PC-3 (cell line): ENCODE data around the gene FAT2. TPM values are rescaled to one million over a fixed set of nuclear protein-coding genes. Genes with fewer than 3 reads are reported as not detected.
A peak's percentile ranks its signal among the peaks of the same experiment; 100 is the strongest.

Source experiments
- ATAC-seq: fragments of 200-7000 bp; cut with Tn5 transposase; 2 replicates; pipeline ENCODE4 v1.9.1; 2020; ENCODE audit warnings: mild to moderate bottlenecking, moderate library complexity
- BruUV-seq: library from RNA; stranded (reverse); fragments of 400-500 nt; replicated peaks from 2 replicates; lab custom pipeline; 2021; lab: Mats Ljungman, UMichigan
- CTCF ChIA-PET: fragments of 300-600 bp; sonication (Branson Sonifier 250); formaldehyde crosslinking; loops from one replicate; lab custom pipeline; 2022; ENCODE audit warnings: antibody characterized with exemption; lab: Charles Lee
- POLR2A ChIA-PET: fragments of 300-600 bp; sonication (Branson Sonifier 250); formaldehyde crosslinking; loops from one replicate; lab custom pipeline; 2022; ENCODE audit warnings: antibody characterized with exemption; ENCODE audit not compliant: unreplicated experiment; lab: Charles Lee
- DNase-seq: peaks from one replicate; pipeline ENCODE4 v3.0.0-alpha.2; 2015
- H2AFZ ChIP-seq: fragments of 300-600 bp; sonication (generic); 2 replicates; pipeline ENCODE4 v1.6.0; 2016; ENCODE audit warnings: antibody characterized with exemption, low read length
- H3F3A ChIP-seq: fragments of 300-600 bp; sonication (generic); one replicate; pipeline ENCODE4 v1.6.0; 2017; ENCODE audit warnings: antibody characterized with exemption, low read length, control low read depth, mild to moderate bottlenecking; ENCODE audit not compliant: unreplicated experiment
- H3K27ac ChIP-seq: fragments of 300-600 bp; sonication (generic); 2 replicates; pipeline ENCODE4 v1.5.1; 2016; ENCODE audit warnings: mild to moderate bottlenecking, low read length
- H3K27me3 ChIP-seq: fragments of 300-600 bp; sonication (generic); 2 replicates; pipeline ENCODE4 v1.6.1; 2016; ENCODE audit warnings: low read length, mixed read lengths
- H3K36me3 ChIP-seq: fragments of 300-600 bp; sonication (generic); 2 replicates; pipeline ENCODE4 v1.6.1; 2016; ENCODE audit warnings: low read depth, mixed run types, low read length, mixed read lengths
- H3K4me1 ChIP-seq: fragments of 300-600 bp; sonication (generic); 2 replicates; pipeline ENCODE4 v1.5.1; 2016; ENCODE audit warnings: low read length; ENCODE audit not compliant: insufficient read depth
- H3K4me2 ChIP-seq: fragments of 300-600 bp; sonication (generic); 2 replicates; pipeline ENCODE4 v1.6.0; 2016; ENCODE audit warnings: low read length
- H3K4me3 ChIP-seq: fragments of 300-600 bp; sonication (generic); 2 replicates; pipeline ENCODE4 v1.5.1; 2016; ENCODE audit warnings: mild to moderate bottlenecking, low read length, mixed read lengths
- H3K79me2 ChIP-seq: fragments of 300-600 bp; sonication (generic); 2 replicates; pipeline ENCODE4 v1.6.1; 2017; ENCODE audit warnings: low read length, mixed read lengths
- H3K9ac ChIP-seq: fragments of 300-600 bp; sonication (generic); 2 replicates; pipeline ENCODE4 v1.6.0; 2016; ENCODE audit warnings: mild to moderate bottlenecking, low read length
- H3K9me2 ChIP-seq: fragments of 300-600 bp; sonication (generic); replicated peaks from 2 replicates; pipeline ENCODE4 v1.6.1; 2016; ENCODE audit warnings: mixed run types, low read length, mixed read lengths
- H3K9me3 ChIP-seq: fragments of 300-600 bp; sonication (generic); 2 replicates; pipeline ENCODE4 v1.6.1; 2016; ENCODE audit warnings: low read length, mixed read lengths
- H4K20me1 ChIP-seq: fragments of 300-600 bp; sonication (generic); 2 replicates; pipeline ENCODE4 v1.6.1; 2016; ENCODE audit warnings: low read length, mixed read lengths
- CTCF ChIP-seq: fragments of 300-600 bp; sonication (generic); conservative IDR thresholded peaks from 2 replicates; pipeline ENCODE4 v1.5.1; 2017; ENCODE audit warnings: antibody characterized with exemption, low read depth, mild to moderate bottlenecking, low read length
- EZH2 ChIP-seq: fragments of 300-600 bp; sonication (generic); IDR thresholded peaks from one replicate; pipeline ENCODE4 v1.6.1; 2017; ENCODE audit warnings: antibody characterized with exemption, mild to moderate bottlenecking, low read length; ENCODE audit not compliant: unreplicated experiment
- EZH2phosphoT487 ChIP-seq: fragments of 300-600 bp; sonication (generic); IDR thresholded peaks from 2 replicates; pipeline ENCODE4 v1.6.1; 2018; ENCODE audit warnings: mild to moderate bottlenecking, antibody characterized with exemption, low read length, borderline replicate concordance
- intact Hi-C: fragments of 100-400 bp; cut with micrococcal nuclease; formaldehyde crosslinking; loops from 2 replicates; pipeline ENCODE4 v1.9.0; 2023
- total RNA-seq: library from RNA; depleted of rRNA; stranded (reverse); fragments of >200 nt; gene quantifications from 2 replicates; pipeline ENCODE4 v1.2.3, GENCODE V29; 2014

FAT2 gene
- total RNA-seq, 1 experiment from 2014 or later: not detected

GRCh38 chr5:151619812-151620460, 28.8 kb upstream of the FAT2 start:
- intact Hi-C loops: no loop called here

GRCh38 chr5:151618907-151619306, 27.8 kb upstream of the FAT2 start:
- Histone ChIP-seq H3K9ac (no peak overlapping the region), H3K4me2 (no peak overlapping the region), H4K20me1 (no peaks in the 10 kb centered on the region), H3K9me2 (no peaks in the 10 kb centered on the region), H3K4me1 (peaks cover 67% of the 10 kb centered on the region), H3K79me2 (no peaks in the 10 kb centered on the region), H3K36me3 (no peaks in the 10 kb centered on the region), H3K27me3 (no peaks in the 10 kb centered on the region), H3F3A (peaks cover 6% of the 10 kb centered on the region), H3K4me3 (no peak overlapping the region), H3K27ac (peak overlapping the region; percentile 52), H3K9me3 (no peaks in the 10 kb centered on the region), H2AFZ (no peak overlapping the region)
- DNase-seq (peak; percentile 43), ATAC-seq (no peak)
- intact Hi-C loops: loop anchor here (1.0 kb wide), 1 partner anchor 126 kb away; no protein-coding TSS in a partner anchor
- BruUV-seq: no TSS peak
- CTCF ChIA-PET: interaction anchor here (0.8 to 2.2 kb wide), 2 partner anchors 33 to 95 kb away, joined by 3 to 6 read pairs; no protein-coding TSS in a partner anchor
- no peak for TF ChIP-seq EZH2phosphoT487
- POLR2A ChIA-PET: no interaction called here

More at GRCh38 chr5:151619812-151620460, 28.8 kb upstream of the FAT2 start:
- BruUV-seq: no TSS peak
- TF ChIP-seq CTCF: no peak
- no peak for TF ChIP-seq EZH2
- TF ChIP-seq EZH2phosphoT487: no peak
- no peaks in the 10 kb centered on the region for H4K20me1 ChIP-seq
- peak; percentile 29 for ATAC-seq
- H3K27ac ChIP-seq: no peak overlapping the region
- CTCF ChIA-PET: interaction anchor here (0.6 to 0.8 kb wide), 2 partner anchors 32 to 332 kb away, joined by 3 read pairs; no protein-coding TSS in a partner anchor
- no peaks in the 10 kb centered on the region for H3K27me3 ChIP-seq
- no peak overlapping the region for H3K4me3 ChIP-seq
- H3K9ac ChIP-seq: no peak overlapping the region
- H3K4me2 ChIP-seq: peak overlapping the region; percentile 31
- peaks cover 6% of the 10 kb centered on the region for H3F3A ChIP-seq
- H3K79me2 ChIP-seq: no peaks in the 10 kb centered on the region
- H2AFZ ChIP-seq: no peak overlapping the region
- no peaks in the 10 kb centered on the region for H3K36me3 ChIP-seq
- peaks cover 57% of the 10 kb centered on the region for H3K4me1 ChIP-seq
- no peaks in the 10 kb centered on the region for H3K9me2 ChIP-seq
- H3K9me3 ChIP-seq: no peaks in the 10 kb centered on the region
- POLR2A ChIA-PET: no interaction called here
- DNase-seq: peak; percentile 68

GRCh38 chr5:151617841-151618710, 26.9 kb upstream of the FAT2 start:
- H3F3A ChIP-seq: peaks cover 6% of the 10 kb centered on the region
- DNase-seq (peak; percentile 95), ATAC-seq (peak; percentile 54)
- no peaks in the 10 kb centered on the region for H3K79me2 ChIP-seq
- BruUV-seq: no TSS peak
- ChIA-PET POLR2A (no interaction called here), CTCF (interaction anchor here (0.8 to 2.2 kb wide), 3 partner anchors 34 to 98 kb away, joined by 3 to 11 read pairs (median 6); no protein-coding TSS in a partner anchor)
- H4K20me1 ChIP-seq: no peaks in the 10 kb centered on the region
- TF ChIP-seq EZH2 (no peak), CTCF (no peak), EZH2phosphoT487 (no peak)
- H3K4me3 ChIP-seq: no peak overlapping the region
- peak overlapping the region; percentile 40; the same call in 1 of the 2 replicates for H3K4me2 ChIP-seq
- no peaks in the 10 kb centered on the region for H3K27me3 ChIP-seq
- H3K36me3 ChIP-seq: no peaks in the 10 kb centered on the region
- H3K9me2 ChIP-seq: no peaks in the 10 kb centered on the region
- no peak overlapping the region for H2AFZ ChIP-seq
- H3K4me1 ChIP-seq: peaks cover 75% of the 10 kb centered on the region
- intact Hi-C loops: loop anchor here (1.0 kb wide), 1 partner anchor 127 kb away; no protein-coding TSS in a partner anchor
- H3K27ac ChIP-seq: peak overlapping the region; percentile 73
- no peak overlapping the region for H3K9ac ChIP-seq
- H3K9me3 ChIP-seq: no peaks in the 10 kb centered on the region
